ENCODE data around the gene GATA6.

The GATA6 gene

GRCh38 chr18:22223254-22223964, 54.0 kb downstream of the GATA6 start:
- Histone ChIP-seq H3K27ac (no peak overlapping the region), H3K36me3 (replicated peaks) (no peaks in the 10 kb centered on the region), H3K27me3 (replicated peaks) (no peaks in the 10 kb centered on the region), H3K4me3 (ENCODE audit: low read depth, low read length) (no peak overlapping the region)
- DNase-seq: peak; percentile 94
- TF ChIP-seq CTCF (IDR thresholded peaks at IDR 0.05; ENCODE audit: low read depth, low read length, missing control alignments): no peak
- in situ Hi-C loops (cut with HindIII; ENCODE audit: low pct_ligation_motif_present, low sequenced_read_pairs): no loop called here

- in situ Hi-C loops (cut with HindIII; ENCODE audit: low pct_ligation_motif_present, low sequenced_read_pairs): no loop called here
- no peak overlapping the region for H3K4me3 ChIP-seq (ENCODE audit: low read depth, low read length)
- DNase-seq: no peak
- H3K27me3 ChIP-seq (replicated peaks): no peaks in the 10 kb centered on the region
- TF ChIP-seq CTCF (IDR thresholded peaks at IDR 0.05; ENCODE audit: low read depth, low read length, missing control alignments): no peak
- no peak overlapping the region for H3K27ac ChIP-seq
- H3K36me3 ChIP-seq (replicated peaks): no peaks in the 10 kb centered on the region
Observed at GRCh38 chr18:22223965-22224322, 54.6 kb downstream of the GATA6 start.

- H3K4me3 ChIP-seq (ENCODE audit: low read depth, low read length): no peak overlapping the region
- no peak overlapping the region for H3K27ac ChIP-seq
- in situ Hi-C loops (cut with HindIII; ENCODE audit: low pct_ligation_motif_present, low sequenced_read_pairs): no loop called here
- TF ChIP-seq CTCF (IDR thresholded peaks at IDR 0.05; ENCODE audit: low read depth, low read length, missing control alignments): no peak
- H3K36me3 ChIP-seq (replicated peaks): no peaks in the 10 kb centered on the region
- DNase-seq: no peak
- no peaks in the 10 kb centered on the region for H3K27me3 ChIP-seq (replicated peaks)
Observed at GRCh38 chr18:22224339-22224738, 55.0 kb downstream of the GATA6 start.

- Histone ChIP-seq H3K4me3 (ENCODE audit: low read depth, low read length) (no peak overlapping the region), H3K27ac (no peak overlapping the region), H3K27me3 (replicated peaks) (no peaks in the 10 kb centered on the region), H3K36me3 (replicated peaks) (no peaks in the 10 kb centered on the region)
- no peak for TF ChIP-seq CTCF (IDR thresholded peaks at IDR 0.05; ENCODE audit: low read depth, low read length, missing control alignments)
- in situ Hi-C loops (cut with HindIII; ENCODE audit: low pct_ligation_motif_present, low sequenced_read_pairs): no loop called here
- DNase-seq: peak; percentile 67
Observed at GRCh38 chr18:22226801-22227200, 57.4 kb downstream of the GATA6 start.

- no peaks in the 10 kb centered on the region for H3K36me3 ChIP-seq (replicated peaks)
- in situ Hi-C loops (cut with HindIII; ENCODE audit: low pct_ligation_motif_present, low sequenced_read_pairs): no loop called here
- no peak overlapping the region for H3K4me3 ChIP-seq (ENCODE audit: low read depth, low read length)
- peak; percentile 50 for DNase-seq
- peak overlapping the region; percentile 61 for H3K27ac ChIP-seq
- no peaks in the 10 kb centered on the region for H3K27me3 ChIP-seq (replicated peaks)
- TF ChIP-seq CTCF (IDR thresholded peaks at IDR 0.05; ENCODE audit: low read depth, low read length, missing control alignments): no peak
Observed at GRCh38 chr18:22228976-22229375, 59.6 kb downstream of the GATA6 start.

All from brain microvascular endothelial cell (primary cell).